Measurements from ENCODE around the gene RPL39L.

DNA sequence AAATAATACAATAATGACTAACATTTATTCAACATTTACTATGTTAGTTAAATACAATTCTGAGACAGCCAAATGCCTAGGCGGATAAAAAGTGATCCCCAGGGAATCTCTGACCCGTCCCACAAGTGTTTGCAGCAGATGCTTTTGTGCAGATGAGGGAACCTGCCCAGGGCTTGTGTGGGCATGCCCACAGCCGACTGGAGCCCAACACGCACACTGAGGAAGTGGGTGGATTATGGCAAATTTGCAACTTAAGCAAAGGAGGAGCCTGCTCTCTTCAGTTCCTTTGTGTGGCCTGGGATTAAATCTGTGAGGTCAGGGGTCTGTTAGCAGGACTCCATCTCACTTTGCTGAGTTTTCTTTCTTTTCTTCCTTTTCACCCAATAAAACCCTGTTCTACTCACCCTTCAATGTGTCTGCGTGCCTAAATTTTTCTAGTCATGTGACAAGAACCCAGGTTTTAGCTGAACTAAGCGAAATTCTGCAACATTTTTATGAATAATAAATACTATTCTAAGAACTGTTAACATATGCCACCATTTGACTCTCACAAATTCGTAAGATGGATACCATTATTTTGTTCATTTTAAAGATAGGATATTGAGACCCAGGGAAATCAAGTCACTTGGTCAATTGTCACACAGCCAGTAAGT lies 44.0 kb upstream of the RPL39L start:
- TF ChIP-seq POLR2A (IDR thresholded peaks at IDR 0.05; ENCODE audit: low read length), result no peak
- TF ChIP-seq GATA1 (IDR thresholded peaks at IDR 0.05; ENCODE audit: low read depth, low read length), result no peak
